RWPE2 (cell line): ENCODE measurements around the gene RPN2.

Source experiments
- ATAC-seq: fragments of 200-7000 bp; cut with Tn5 transposase; 3 replicates; pipeline ENCODE4 v1.9.1; 2021; ENCODE audit warnings: low read depth
- DNase-seq: peaks from one replicate; pipeline ENCODE4 v3.0.0-alpha.2; 2020; ENCODE audit warnings: low spot score
- H3K27ac ChIP-seq: fragments of 450-650 bp; 2 replicates; pipeline ENCODE4 v1.5.1; 2017; ENCODE audit warnings: mild to moderate bottlenecking; ENCODE audit not compliant: poor library complexity, severe bottlenecking
- H3K27me3 ChIP-seq: fragments of 250-450 bp; sonication (Bioruptor Pico); 2 replicates; pipeline ENCODE4 v1.5.1; 2021; ENCODE audit warnings: mild to moderate bottlenecking, moderate library complexity; ENCODE audit not compliant: insufficient read depth, poor library complexity, severe bottlenecking
- H3K36me3 ChIP-seq: fragments of 250-450 bp; sonication (Bioruptor Pico); 2 replicates; pipeline ENCODE4 v1.5.1; 2020; ENCODE audit warnings: low read depth, mild to moderate bottlenecking, moderate library complexity
- H3K4me1 ChIP-seq: fragments of 250-450 bp; sonication (Bioruptor Pico); 2 replicates; pipeline ENCODE4 v1.5.1; 2021; ENCODE audit warnings: mild to moderate bottlenecking, moderate library complexity; ENCODE audit not compliant: insufficient read depth, poor library complexity, severe bottlenecking
- H3K4me3 ChIP-seq: fragments of 250-450 bp; sonication (Bioruptor Pico); 2 replicates; pipeline ENCODE4 v1.5.1; 2021; ENCODE audit warnings: mild to moderate bottlenecking, moderate library complexity; ENCODE audit not compliant: severe bottlenecking
- H3K9me3 ChIP-seq: fragments of 250-450 bp; sonication (Bioruptor Pico); 2 replicates; pipeline ENCODE4 v1.5.1; 2021; ENCODE audit warnings: mild to moderate bottlenecking, moderate library complexity; ENCODE audit not compliant: severe bottlenecking
- TF ChIP-seq, protein P1 (sequence below): fragments of 450-650 bp; IDR thresholded peaks from one replicate; pipeline ENCODE4 v1.5.1; 2017; ENCODE audit warnings: mild to moderate bottlenecking, moderate library complexity; ENCODE audit not compliant: poor library complexity, severe bottlenecking

The RPN2 gene

DNA sequence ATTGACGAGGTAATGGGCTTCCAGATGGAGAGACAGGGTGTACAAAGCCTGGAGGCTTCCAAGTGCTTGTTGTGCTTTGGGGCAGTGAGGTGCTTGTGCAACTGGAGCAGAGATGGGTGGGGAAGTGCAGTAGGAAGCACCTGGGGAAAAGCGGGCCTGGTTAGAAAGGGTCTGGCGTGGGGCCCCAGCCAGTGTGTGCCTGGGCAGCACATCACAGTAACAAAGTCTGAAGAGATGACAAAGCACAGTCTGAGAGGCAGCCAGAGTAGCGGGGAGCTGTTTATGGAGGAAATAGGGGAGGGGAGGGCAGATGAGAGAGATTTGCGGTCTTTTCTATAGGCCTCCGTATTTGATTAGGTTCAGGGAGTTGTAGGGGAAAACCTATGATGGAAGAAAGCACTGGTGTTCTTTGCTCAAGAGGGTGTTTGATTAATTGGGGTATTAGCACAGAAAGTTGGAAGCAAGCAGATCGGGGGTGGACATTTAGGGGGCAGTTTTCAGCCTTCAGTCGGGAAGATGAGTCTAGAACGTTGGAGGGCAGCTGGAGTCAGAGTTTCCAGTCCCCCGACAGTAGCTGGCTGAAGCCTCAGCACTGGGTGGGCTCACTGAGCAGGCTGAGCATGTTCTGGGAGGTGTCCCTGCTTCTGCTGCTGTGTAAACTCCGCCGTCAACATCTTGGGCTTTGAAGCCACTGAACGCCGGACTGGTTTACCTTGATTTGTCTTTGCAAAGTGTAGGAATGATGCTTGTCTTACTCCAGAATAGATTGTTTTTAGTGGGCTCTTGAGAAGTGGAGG lies 15.7 kb downstream of the RPN2 start:
- TF ChIP-seq, protein P1, sequence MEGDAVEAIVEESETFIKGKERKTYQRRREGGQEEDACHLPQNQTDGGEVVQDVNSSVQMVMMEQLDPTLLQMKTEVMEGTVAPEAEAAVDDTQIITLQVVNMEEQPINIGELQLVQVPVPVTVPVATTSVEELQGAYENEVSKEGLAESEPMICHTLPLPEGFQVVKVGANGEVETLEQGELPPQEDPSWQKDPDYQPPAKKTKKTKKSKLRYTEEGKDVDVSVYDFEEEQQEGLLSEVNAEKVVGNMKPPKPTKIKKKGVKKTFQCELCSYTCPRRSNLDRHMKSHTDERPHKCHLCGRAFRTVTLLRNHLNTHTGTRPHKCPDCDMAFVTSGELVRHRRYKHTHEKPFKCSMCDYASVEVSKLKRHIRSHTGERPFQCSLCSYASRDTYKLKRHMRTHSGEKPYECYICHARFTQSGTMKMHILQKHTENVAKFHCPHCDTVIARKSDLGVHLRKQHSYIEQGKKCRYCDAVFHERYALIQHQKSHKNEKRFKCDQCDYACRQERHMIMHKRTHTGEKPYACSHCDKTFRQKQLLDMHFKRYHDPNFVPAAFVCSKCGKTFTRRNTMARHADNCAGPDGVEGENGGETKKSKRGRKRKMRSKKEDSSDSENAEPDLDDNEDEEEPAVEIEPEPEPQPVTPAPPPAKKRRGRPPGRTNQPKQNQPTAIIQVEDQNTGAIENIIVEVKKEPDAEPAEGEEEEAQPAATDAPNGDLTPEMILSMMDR, result no peak
- Histone ChIP-seq H3K27ac (no peak overlapping the region), H3K4me1 (no peaks in the 10 kb centered on the region)

DNA sequence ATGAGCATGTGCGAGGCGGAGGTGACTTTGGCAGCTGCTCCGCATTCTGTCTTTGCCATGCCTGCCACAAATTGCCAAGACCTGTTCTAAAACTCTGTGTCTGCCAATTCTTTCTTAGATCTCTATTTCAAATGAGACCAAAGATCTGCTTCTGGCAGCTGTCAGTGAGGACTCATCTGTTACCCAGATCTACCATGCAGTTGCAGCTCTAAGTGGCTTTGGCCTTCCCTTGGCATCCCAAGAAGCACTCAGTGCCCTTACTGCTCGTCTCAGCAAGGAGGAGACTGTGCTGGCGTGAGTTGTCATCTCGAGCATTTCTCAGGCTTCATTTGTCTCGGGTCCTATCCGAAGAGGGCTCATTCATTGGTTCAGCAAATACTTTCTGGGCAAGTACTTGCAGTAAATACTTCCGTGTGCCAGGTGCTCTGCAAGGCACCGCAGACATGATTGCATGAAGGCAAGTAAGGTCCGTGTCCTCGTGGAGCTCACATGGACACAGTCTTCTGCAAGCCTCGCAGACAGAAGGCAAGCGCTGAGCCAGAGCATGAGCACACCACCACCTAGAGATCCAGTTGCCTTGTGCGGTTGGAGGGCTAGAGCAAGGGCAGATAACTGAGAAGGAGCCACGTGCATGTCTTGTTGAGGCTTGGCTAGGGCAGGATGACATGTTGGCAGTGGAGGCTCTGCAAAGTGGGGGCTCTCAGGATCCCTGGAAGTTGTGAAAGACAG lies 20.0 kb downstream of the RPN2 start:
- ATAC-seq, result no peak
- peaks cover 85% of the 10 kb centered on the region for H3K36me3 ChIP-seq
- DNase-seq, result no peak

More for the DNA sequence above, 15.7 kb downstream of the RPN2 start:
- H3K9me3 ChIP-seq, result no peaks in the 10 kb centered on the region
- DNase-seq (no peak), ATAC-seq (no peak)
- no peak overlapping the region for H3K4me3 ChIP-seq
- H3K27me3 ChIP-seq, result no peaks in the 10 kb centered on the region
- H3K36me3 ChIP-seq, result peaks cover 81% of the 10 kb centered on the region

DNA sequence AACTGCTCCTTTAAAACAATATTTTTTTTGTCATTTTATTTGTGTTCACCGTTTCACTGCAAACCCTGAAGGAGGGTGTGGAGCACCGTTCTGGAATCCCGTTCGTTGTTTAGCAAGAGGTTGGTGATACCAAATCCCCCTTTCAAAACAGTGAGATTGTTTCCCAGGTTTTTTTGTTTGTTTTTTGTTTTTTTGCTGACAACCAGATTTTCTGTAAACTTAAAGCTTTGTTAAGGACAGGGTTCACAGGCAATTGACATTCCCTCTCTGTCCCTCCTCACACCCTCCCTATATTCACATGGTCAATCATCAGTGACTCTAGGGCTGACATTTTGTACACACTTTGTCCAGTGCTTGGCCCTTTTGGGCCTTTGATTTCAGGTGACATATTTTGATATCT lies 21.2 kb downstream of the RPN2 start:
- TF ChIP-seq, protein P1, result no peak
- H3K36me3 ChIP-seq, result peaks cover 93% of the 10 kb centered on the region
- no peak for ATAC-seq

More for the DNA sequence above, 20.0 kb downstream of the RPN2 start:
- Histone ChIP-seq H3K27me3 (no peaks in the 10 kb centered on the region), H3K9me3 (no peaks in the 10 kb centered on the region), H3K27ac (no peak overlapping the region), H3K4me3 (no peak overlapping the region), H3K4me1 (peaks cover 11% of the 10 kb centered on the region)
- TF ChIP-seq, protein P1, result no peak

DNA sequence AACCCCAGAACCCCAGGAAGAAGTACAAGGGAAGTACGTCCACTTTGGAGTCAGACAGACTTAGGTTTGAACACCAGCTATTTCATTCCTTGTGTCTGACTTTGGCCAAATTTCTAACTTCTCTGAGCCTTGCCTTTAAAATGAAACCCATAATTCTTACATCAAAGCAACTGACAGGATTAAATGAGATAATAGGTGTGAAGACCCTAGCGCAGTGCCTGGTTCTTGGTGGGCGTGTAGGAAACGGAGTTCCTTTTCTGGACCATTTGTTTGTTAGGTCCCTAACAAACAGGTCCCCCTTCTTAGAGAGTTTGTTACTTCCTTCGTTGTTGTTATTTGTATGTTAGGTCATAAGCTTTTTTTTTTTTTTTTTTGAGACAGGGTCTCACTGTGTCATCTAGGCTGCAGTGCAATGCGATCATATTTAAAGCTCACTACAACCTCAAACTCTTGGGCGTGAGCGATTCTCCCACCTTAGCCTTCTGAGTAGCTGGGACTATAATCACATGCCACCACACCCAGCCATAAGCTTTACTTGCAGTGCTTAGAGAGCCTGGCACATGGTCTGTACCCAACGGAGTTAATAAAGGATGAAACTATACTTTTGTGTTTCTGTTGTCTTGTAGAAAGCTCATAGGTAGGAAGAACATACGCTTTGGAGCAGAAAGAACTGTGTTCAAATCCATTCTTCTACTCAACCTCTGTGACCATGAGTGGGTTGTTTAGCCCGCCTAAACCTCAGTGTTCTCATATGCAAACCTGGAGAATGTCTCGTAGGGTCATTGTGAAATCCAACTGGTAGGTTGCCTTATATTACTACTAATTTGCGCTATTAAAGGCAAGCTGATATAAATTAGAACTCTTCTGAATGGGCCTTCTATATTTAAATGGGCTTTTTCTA lies 22.0 kb downstream of the RPN2 start:
- peaks cover 99% of the 10 kb centered on the region for H3K36me3 ChIP-seq
- H3K9me3 ChIP-seq, result no peaks in the 10 kb centered on the region
- H3K27ac ChIP-seq, result peak overlapping the region; percentile 57
- H3K4me1 ChIP-seq, result peaks cover 11% of the 10 kb centered on the region
- H3K4me3 ChIP-seq, result no peak overlapping the region
- ATAC-seq, result no peak
- no peak for DNase-seq
- H3K27me3 ChIP-seq, result no peaks in the 10 kb centered on the region
- TF ChIP-seq, protein P1, result no peak

More for the DNA sequence above, 21.2 kb downstream of the RPN2 start:
- no peak overlapping the region for H3K4me3 ChIP-seq
- DNase-seq, result no peak
- no peaks in the 10 kb centered on the region for H3K27me3 ChIP-seq
- H3K9me3 ChIP-seq, result no peaks in the 10 kb centered on the region
- no peak overlapping the region for H3K27ac ChIP-seq
- H3K4me1 ChIP-seq, result peaks cover 11% of the 10 kb centered on the region
